GM23338 (cell line): ENCODE data around the gene IGFLR1. TPM values are rescaled to one million over a fixed set of nuclear protein-coding genes. Genes with fewer than 3 reads are reported as not detected.
A peak's percentile ranks its signal among the peaks of the same experiment; 100 is the strongest.

Experiments
- ATAC-seq: fragments of 200-7000 bp; cut with Tn5 transposase; 3 replicates; pipeline ENCODE4 v1.9.1; 2020
- DNase-seq: peaks from one replicate; pipeline ENCODE4 v3.0.0-alpha.2; 2015; ENCODE audit warnings: low spot score
- H2AFZ ChIP-seq: fragments of 200-600 bp; sonication (generic); 2 replicates; pipeline ENCODE4 v1.8.0; 2016; ENCODE audit warnings: antibody characterized with exemption, mild to moderate bottlenecking, moderate library complexity
- H3F3A ChIP-seq: fragments of 200-600 bp; sonication (generic); replicated peaks from 2 replicates; pipeline ENCODE4 v1.8.0; 2017; ENCODE audit warnings: antibody characterized with exemption, mixed run types, low read depth
- H3K27ac ChIP-seq: fragments of 200-600 bp; sonication (generic); 2 replicates; pipeline ENCODE4 v1.6.1; 2016; ENCODE audit warnings: low read depth
- H3K27me3 ChIP-seq: fragments of 200-600 bp; sonication (generic); 2 replicates; pipeline ENCODE4 v1.8.0; 2016; ENCODE audit warnings: mild to moderate bottlenecking, mixed run types, moderate library complexity; ENCODE audit not compliant: insufficient read depth
- H3K36me3 ChIP-seq: fragments of 200-600 bp; sonication (generic); 2 replicates; pipeline ENCODE4 v1.8.0; 2016; ENCODE audit warnings: mild to moderate bottlenecking; ENCODE audit not compliant: insufficient read depth
- H3K4me1 ChIP-seq: fragments of 200-600 bp; sonication (generic); 2 replicates; pipeline ENCODE4 v1.8.0; 2016; ENCODE audit warnings: mild to moderate bottlenecking, moderate library complexity; ENCODE audit not compliant: insufficient read depth
- H3K4me2 ChIP-seq: fragments of 200-600 bp; sonication (generic); 2 replicates; pipeline ENCODE4 v1.7.1; 2017; ENCODE audit warnings: mixed run types
- H3K4me3 ChIP-seq: fragments of 200-600 bp; sonication (generic); 2 replicates; pipeline ENCODE4 v1.6.1; 2016; ENCODE audit warnings: mixed run types
- H3K79me2 ChIP-seq: fragments of 200-600 bp; sonication (generic); replicated peaks from 2 replicates; pipeline ENCODE4 v1.8.0; 2017; ENCODE audit warnings: mild to moderate bottlenecking; ENCODE audit not compliant: insufficient read depth
- H3K9me2 ChIP-seq: fragments of 200-600 bp; sonication (generic); 2 replicates; pipeline ENCODE4 v1.8.0; 2017; ENCODE audit not compliant: insufficient read depth
- H4K20me1 ChIP-seq: fragments of 200-600 bp; sonication (generic); replicated peaks from 2 replicates; pipeline ENCODE4 v1.8.0; 2017; ENCODE audit warnings: mild to moderate bottlenecking; ENCODE audit not compliant: insufficient read depth
- H3K27ac Mint-ChIP-seq: 2 replicates; pipeline ENCODE4 v1.8.0; 2020; ENCODE audit warnings: inconsistent platforms, mild to moderate bottlenecking, moderate library complexity, mixed read lengths
- H3K27me3 Mint-ChIP-seq: 3 replicates; pipeline ENCODE4 v1.8.0; 2022; ENCODE audit warnings: low read depth, mild to moderate bottlenecking, moderate library complexity, mixed read lengths, inconsistent platforms; ENCODE audit not compliant: insufficient read depth, poor library complexity
- H3K36me3 Mint-ChIP-seq: 3 replicates; pipeline ENCODE4 v1.8.0; 2021; ENCODE audit warnings: low read depth, mild to moderate bottlenecking, inconsistent platforms, moderate library complexity, mixed read lengths
- H3K4me1 Mint-ChIP-seq: 3 replicates; pipeline ENCODE4 v1.8.0; 2020; ENCODE audit warnings: mild to moderate bottlenecking, inconsistent platforms, mixed read lengths
- H3K4me3 Mint-ChIP-seq: 3 replicates; pipeline ENCODE4 v1.8.0; 2021; ENCODE audit warnings: moderate library complexity, mild to moderate bottlenecking, inconsistent platforms, mixed read lengths
- H3K9me3 Mint-ChIP-seq: 3 replicates; pipeline ENCODE4 v1.8.0; 2020; ENCODE audit warnings: moderate library complexity, mild to moderate bottlenecking, inconsistent platforms, mixed read lengths
- CTCF ChIP-seq, 2 experiments: fragments of 200-600 bp in 1 of 2; sonication (generic) in 1 of 2; conservative IDR thresholded peaks; 2 replicates each; pipeline versions ENCODE4 v1.5.1 to v1.6.1; 2016 to 2017; ENCODE audit warnings: antibody characterized with exemption in 2 of 2, low read depth in 2 of 2, mild to moderate bottlenecking in 2 of 2, moderate library complexity in 1 of 2
- JUNB ChIP-seq: IDR thresholded peaks from one replicate; pipeline ENCODE4 v1.6.1; 2016; ENCODE audit warnings: antibody characterized with exemption; ENCODE audit not compliant: unreplicated experiment
- NANOG ChIP-seq: IDR thresholded peaks from 2 replicates; pipeline ENCODE4 v1.6.1; 2016; ENCODE audit warnings: antibody characterized with exemption, borderline replicate concordance
- POLR2AphosphoS5 ChIP-seq: IDR thresholded peaks from 2 replicates; pipeline ENCODE4 v1.6.1; 2016; ENCODE audit warnings: antibody characterized with exemption, low read depth
- STAT1 ChIP-seq: IDR thresholded peaks from one replicate; pipeline ENCODE4 v1.6.1; 2016; ENCODE audit warnings: antibody characterized with exemption; ENCODE audit not compliant: unreplicated experiment
- polyA plus RNA-seq: library from polyadenylated mRNA; unstranded; fragments of >200 nt; fragmentation: Nextera tagmentation; extraction: Ambion mirVana; gene quantifications from 2 replicates; pipeline ENCODE4 v1.2.1, GENCODE V29; 2016
- total RNA-seq: library from RNA; depleted of rRNA; stranded (reverse); fragments of >200 nt; shearing (Covaris generic); gene quantifications from 2 replicates; pipeline ENCODE4 v1.2.3, GENCODE V29; 2014

IGFLR1 gene
- total and polyA plus RNA-seq, 2 experiments from 2014 or later = 14.4 to 17.8 TPM

- Histone ChIP-seq H3K27me3 (no peaks in the 10 kb centered on the region), H3K79me2 (peaks cover 8% of the 10 kb centered on the region), H4K20me1 (peaks cover 5% of the 10 kb centered on the region; the same call in 1 of the 2 replicates), H3F3A (peaks cover 10% of the 10 kb centered on the region; the same call in 1 of the 2 replicates), H3K36me3 (no peaks in the 10 kb centered on the region), H3K27ac (no peak overlapping the region), H3K9me2 (no peaks in the 10 kb centered on the region), H2AFZ (no peak overlapping the region), H3K4me1 (peaks cover 43% of the 10 kb centered on the region), H3K4me3 (no peak overlapping the region), H3K4me2 (no peak overlapping the region)
- TF ChIP-seq POLR2AphosphoS5 (no peak), JUNB (no peak)
- no peak for DNase-seq
- no peaks in the 10 kb centered on the region for H3K9me3 Mint-ChIP-seq
- peaks cover 3% of the 10 kb centered on the region; the same call in 1 of the 3 replicates for H3K36me3 Mint-ChIP-seq
- peaks cover 24% of the 10 kb centered on the region for H3K27me3 Mint-ChIP-seq
- H3K27ac Mint-ChIP-seq = no peak overlapping the region
- no peak for ATAC-seq
- peaks cover 47% of the 10 kb centered on the region for H3K4me1 Mint-ChIP-seq
- no peak overlapping the region; the same call in 2 of the 3 replicates for H3K4me3 Mint-ChIP-seq
These were observed 28.3 kb downstream of the IGFLR1 start for GRCh38 chr19:35713904-35714495.

- H3K27ac ChIP-seq = no peak overlapping the region
- no peaks in the 10 kb centered on the region for H3K27me3 ChIP-seq
- DNase-seq (no peak), ATAC-seq (no peak)
- H3K4me2 ChIP-seq = no peak overlapping the region
- Mint-ChIP-seq H3K36me3 (peaks cover 3% of the 10 kb centered on the region; the same call in 1 of the 3 replicates), H3K27me3 (peaks cover 19% of the 10 kb centered on the region), H3K4me1 (peaks cover 47% of the 10 kb centered on the region), H3K4me3 (no peak overlapping the region; the same call in 2 of the 3 replicates), H3K27ac (no peak overlapping the region), H3K9me3 (no peaks in the 10 kb centered on the region)
- peaks cover under 1% of the 10 kb centered on the region; the same call in 1 of the 2 replicates for H4K20me1 ChIP-seq
- TF ChIP-seq POLR2AphosphoS5 (no peak), STAT1 (no peak), CTCF (conservative IDR thresholded peaks at IDR 0.05; ENCODE audit: low read depth in 2 of 2) (no peak), NANOG (no peak)
- no peaks in the 10 kb centered on the region for H3K36me3 ChIP-seq
- H3K9me2 ChIP-seq = no peaks in the 10 kb centered on the region
- H2AFZ ChIP-seq = no peak overlapping the region
- H3K79me2 ChIP-seq = peaks cover 3% of the 10 kb centered on the region
- H3F3A ChIP-seq = peaks cover 10% of the 10 kb centered on the region; the same call in 1 of the 2 replicates
- H3K4me1 ChIP-seq = peaks cover 39% of the 10 kb centered on the region
- H3K4me3 ChIP-seq = no peak overlapping the region
These were observed 28.8 kb downstream of the IGFLR1 start for GRCh38 chr19:35713506-35713850.

GRCh38 chr19:35712567-35713505 is 29.4 kb downstream of the IGFLR1 start:
- Histone ChIP-seq H3K79me2 (no peaks in the 10 kb centered on the region), H3K27me3 (no peaks in the 10 kb centered on the region), H4K20me1 (no peaks in the 10 kb centered on the region; the same call in 1 of the 2 replicates), H3F3A (peaks cover 10% of the 10 kb centered on the region; the same call in 1 of the 2 replicates), H3K27ac (no peak overlapping the region), H3K4me2 (no peak overlapping the region; the same call in 1 of the 2 replicates), H3K4me1 (peaks cover 39% of the 10 kb centered on the region), H3K4me3 (no peak overlapping the region), H3K9me2 (no peaks in the 10 kb centered on the region), H3K36me3 (no peaks in the 10 kb centered on the region), H2AFZ (no peak overlapping the region)
- Mint-ChIP-seq H3K9me3 (no peaks in the 10 kb centered on the region), H3K27ac (no peak overlapping the region), H3K4me1 (peaks cover 47% of the 10 kb centered on the region), H3K36me3 (peaks cover 3% of the 10 kb centered on the region; the same call in 1 of the 3 replicates), H3K4me3 (peak overlapping the region; percentile 1; the same call in 1 of the 3 replicates), H3K27me3 (peaks cover 19% of the 10 kb centered on the region)
- ATAC-seq (no peak), DNase-seq (peak; percentile 32)
- TF ChIP-seq CTCF (conservative IDR thresholded peaks at IDR 0.05; ENCODE audit: low read depth in 2 of 2) = no peak
